ENCODE data around the gene KMT2B.

DNA sequence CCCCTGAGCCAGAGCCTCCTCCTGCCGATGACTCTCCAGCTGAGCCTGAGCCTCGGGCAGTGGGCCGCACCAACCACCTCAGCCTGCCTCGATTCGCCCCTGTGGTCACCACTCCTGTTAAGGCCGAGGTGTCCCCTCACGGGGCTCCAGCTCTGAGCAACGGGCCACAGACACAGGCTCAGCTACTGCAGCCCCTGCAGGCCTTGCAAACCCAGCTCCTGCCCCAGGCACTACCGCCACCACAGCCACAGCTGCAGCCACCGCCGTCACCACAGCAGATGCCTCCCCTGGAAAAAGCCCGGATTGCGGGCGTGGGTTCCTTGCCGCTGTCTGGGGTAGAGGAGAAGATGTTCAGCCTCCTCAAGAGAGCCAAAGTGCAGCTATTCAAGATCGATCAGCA lies 3.6 kb downstream of the KMT2B start:
- TF ChIP-seq, protein P1, sequence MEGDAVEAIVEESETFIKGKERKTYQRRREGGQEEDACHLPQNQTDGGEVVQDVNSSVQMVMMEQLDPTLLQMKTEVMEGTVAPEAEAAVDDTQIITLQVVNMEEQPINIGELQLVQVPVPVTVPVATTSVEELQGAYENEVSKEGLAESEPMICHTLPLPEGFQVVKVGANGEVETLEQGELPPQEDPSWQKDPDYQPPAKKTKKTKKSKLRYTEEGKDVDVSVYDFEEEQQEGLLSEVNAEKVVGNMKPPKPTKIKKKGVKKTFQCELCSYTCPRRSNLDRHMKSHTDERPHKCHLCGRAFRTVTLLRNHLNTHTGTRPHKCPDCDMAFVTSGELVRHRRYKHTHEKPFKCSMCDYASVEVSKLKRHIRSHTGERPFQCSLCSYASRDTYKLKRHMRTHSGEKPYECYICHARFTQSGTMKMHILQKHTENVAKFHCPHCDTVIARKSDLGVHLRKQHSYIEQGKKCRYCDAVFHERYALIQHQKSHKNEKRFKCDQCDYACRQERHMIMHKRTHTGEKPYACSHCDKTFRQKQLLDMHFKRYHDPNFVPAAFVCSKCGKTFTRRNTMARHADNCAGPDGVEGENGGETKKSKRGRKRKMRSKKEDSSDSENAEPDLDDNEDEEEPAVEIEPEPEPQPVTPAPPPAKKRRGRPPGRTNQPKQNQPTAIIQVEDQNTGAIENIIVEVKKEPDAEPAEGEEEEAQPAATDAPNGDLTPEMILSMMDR (conservative IDR thresholded peaks at IDR 0.05; ENCODE audit: low read depth, low read length), result no peak
- TF ChIP-seq EZH2 (IDR thresholded peaks at IDR 0.05; ENCODE audit: low read length, unreplicated experiment), result no peak

All from PC-3 (cell line).